Sciatic nerve (tissue), 2 donors: ENCODE measurements around the gene CALD1. TPM values are rescaled to one million over a fixed set of nuclear protein-coding genes. Genes with fewer than 3 reads are reported as not detected.

Experiments
- ATAC-seq: fragments of 200-7000 bp; cut with Tn5 transposase; one replicate; pipeline ENCODE4 v1.9.1; 2020; ENCODE audit warnings: mild to moderate bottlenecking, moderate library complexity
- DNase-seq: peaks from one replicate; pipeline ENCODE4 v3.0.0-alpha.2; 2020; ENCODE audit warnings: low spot score
- intact Hi-C: fragments of 100-400 bp; cut with DNase I; formaldehyde crosslinking; loops from one replicate; pipeline ENCODE4 v1.14.2; 2022
- total RNA-seq: library from RNA; stranded (reverse); fragmentation: NEBNext Ultra II Directional; extraction: Animal tissue kit (Norgen Biotek cat#: 25700); gene quantifications from one replicate; pipeline ENCODE4 v1.2.1, GENCODE V29; 2021
- donor health status: DM: no; HTN: no; CAD: no.
- donor health status: DM: no; HTN: no; CAD: no.

CALD1 gene
- total RNA-seq, 1 donor from 2014 or later: 534 TPM

GRCh38 chr7:134842062-134842461 lies 62.6 kb downstream of the CALD1 start:
- ATAC-seq (no peak), DNase-seq (no peak)
- intact Hi-C loops: no loop called here

DNA sequence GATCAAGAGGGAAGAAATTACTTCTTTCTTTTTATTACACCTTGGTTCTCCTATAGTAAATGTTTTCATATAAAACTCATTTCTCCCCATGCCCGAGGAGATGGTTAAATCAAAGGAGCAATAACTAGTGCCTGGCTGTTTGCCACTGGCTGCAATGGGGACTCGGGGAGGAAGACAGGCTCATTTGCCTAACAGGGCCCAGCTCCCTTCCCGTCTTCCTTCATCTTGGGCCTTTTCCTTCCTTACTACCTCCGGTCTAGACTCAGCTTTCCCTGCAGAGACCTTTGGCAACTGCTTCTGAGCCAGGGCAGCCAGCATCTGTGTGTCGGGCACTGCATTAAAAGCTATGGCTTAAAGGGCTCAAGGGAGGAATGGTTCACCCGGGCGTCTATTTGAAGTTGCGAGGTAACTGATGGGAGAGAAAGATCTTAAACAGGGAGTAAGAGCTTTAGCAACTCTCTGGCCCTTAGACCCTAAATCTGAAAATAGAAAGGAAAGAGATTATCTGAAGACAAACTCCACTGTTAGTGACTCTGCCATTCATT lies 63.5 kb downstream of the CALD1 start:
- intact Hi-C loops: no loop called here
- no peak for DNase-seq
- ATAC-seq: peak; percentile 26

DNA sequence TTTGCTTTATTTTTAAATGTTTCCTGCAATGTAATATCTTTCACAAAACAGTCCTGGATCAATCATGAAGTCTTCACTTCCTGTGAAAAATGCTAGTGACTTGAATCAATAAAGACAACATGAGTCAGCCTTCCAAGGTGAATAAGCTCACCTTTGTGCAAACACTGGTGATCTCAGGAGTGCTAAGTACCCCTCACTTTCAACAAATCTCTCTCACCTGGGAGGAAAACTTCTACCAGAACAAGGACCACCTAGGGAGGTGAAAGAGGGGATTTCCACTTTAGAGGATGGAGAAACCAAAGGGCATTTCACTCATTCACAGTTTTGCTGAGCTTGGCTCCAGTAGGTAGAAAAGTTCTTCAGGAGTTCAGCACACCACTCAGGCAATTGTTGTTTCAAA lies 64.8 kb downstream of the CALD1 start:
- no peak for DNase-seq
- ATAC-seq: no peak
- intact Hi-C loops: no loop called here

- DNase-seq (no peak), ATAC-seq (no peak)
- intact Hi-C loops: no loop called here
These were observed 66.0 kb downstream of the CALD1 start for GRCh38 chr7:134845461-134845860.

DNA sequence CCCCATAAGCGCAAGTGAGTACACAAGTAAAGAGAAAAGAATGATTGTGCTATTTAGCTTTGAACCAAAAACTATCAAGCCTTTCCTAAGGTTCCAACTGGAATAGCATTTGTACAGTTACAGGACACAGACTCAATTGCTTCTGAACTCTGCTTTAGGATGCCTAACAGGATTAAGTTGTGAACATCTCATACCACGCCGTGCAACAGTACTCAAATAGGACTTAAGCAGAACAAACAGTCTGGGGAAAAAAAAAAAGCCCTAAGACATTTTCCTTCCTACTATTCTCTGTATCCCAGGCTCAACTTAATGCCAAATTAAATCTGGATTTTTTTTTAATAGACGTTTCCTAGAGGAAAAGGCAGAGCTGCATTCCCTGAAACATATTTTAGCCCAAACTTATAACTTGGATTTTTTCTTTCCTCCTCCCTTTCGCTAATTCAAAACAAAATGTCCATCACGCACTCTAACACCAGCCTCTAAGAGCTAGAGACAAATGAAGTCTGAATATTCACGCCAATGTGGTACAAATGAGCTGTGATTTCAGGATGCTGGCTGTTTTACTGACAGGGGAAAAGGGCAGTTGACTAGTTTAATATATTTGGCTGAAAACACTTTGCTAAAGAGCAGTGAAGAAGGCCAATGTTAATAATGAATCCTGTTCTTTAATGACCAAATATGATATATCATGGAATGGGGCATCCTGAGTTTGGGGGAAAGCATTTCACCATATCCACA lies 68.6 kb downstream of the CALD1 start:
- DNase-seq (no peak), ATAC-seq (no peak)
- intact Hi-C loops: no loop called here

DNA sequence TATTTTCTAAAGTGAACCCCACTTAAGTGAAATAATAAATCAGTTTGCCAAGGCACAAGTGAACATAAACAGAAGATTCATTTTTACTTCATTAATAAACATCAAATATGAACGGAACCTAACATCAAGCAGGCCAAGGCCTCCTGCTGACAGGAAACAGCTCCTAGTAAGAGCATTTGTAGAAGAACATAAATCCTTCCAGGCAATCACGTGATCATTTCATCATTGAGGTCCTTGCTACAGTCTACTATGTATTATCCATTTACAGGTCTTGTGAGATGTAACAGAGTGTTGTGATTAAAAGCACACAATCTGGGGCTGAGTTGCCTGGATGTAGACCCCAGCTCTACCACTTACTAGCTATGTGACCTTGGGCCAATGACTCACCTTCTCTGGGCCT lies 70.6 kb downstream of the CALD1 start:
- ATAC-seq: no peak
- DNase-seq: no peak
- intact Hi-C loops: no loop called here

DNA sequence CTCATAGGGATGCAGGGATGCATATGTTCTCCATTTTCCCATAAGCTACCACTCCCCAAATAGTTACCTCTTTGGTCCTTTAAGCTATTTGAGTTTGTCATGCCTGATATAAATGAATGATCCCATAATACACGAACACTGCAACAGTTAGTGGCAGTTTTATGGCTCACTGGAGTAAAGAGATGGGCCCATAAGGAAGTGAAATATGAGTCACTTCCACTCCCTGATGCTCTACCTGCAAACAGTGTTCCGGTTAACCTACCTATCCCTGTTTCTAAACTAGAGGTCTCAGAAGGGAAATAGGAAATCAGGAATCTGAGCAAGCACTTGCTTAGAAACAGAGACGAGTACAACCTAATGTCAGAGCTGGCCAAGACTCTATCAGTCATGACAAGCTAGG lies 71.7 kb downstream of the CALD1 start:
- ATAC-seq: no peak
- intact Hi-C loops: no loop called here
- no peak for DNase-seq

DNA sequence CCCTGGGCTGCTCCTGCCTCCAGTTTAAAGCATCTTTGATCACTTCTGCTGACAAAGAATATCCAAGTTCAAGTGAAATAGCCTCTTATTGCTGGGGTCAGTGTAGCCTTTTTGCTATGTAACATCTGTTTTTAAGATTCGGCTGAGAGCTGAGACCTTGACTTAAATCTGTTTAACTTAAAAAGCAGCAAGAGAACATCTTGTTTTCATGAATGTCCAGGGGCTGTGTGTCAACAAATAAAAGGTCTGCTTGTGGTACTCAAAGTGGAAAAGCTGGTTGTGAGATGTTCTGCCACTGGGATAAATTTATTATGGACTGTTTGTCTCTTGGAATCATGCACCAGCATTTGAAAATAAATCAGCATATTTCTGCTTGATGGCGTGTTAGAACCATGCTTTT lies 73.2 kb downstream of the CALD1 start:
- ATAC-seq: no peak
- intact Hi-C loops: no loop called here
- no peak for DNase-seq

GRCh38 chr7:134854816-134855215 lies 75.4 kb downstream of the CALD1 start:
- DNase-seq (no peak), ATAC-seq (peak; percentile 27)
- intact Hi-C loops: no loop called here

DNA sequence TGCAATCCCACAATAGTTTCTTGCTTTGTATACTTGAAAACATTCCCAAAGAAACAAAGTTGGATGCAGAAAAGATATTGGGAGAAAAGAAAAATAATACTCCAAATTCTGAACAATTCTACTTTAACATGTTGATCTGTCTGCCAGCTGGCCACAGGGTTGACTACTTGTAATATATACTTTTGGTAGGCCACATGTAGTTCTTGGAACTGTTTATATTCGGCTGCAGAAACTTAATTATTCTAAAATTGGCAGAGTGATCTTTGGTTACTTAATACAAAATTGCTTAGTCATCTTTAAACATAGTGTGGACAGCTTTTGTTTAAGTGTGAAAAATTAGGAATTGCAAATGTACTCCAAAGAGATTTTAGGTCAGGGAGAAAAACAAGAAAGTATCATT lies 76.0 kb downstream of the CALD1 start:
- DNase-seq: no peak
- intact Hi-C loops: no loop called here
- peak; percentile 40 for ATAC-seq

GRCh38 chr7:134856091-134856490 lies 76.7 kb downstream of the CALD1 start:
- ATAC-seq (peak; percentile 52), DNase-seq (no peak)
- intact Hi-C loops: no loop called here

DNA sequence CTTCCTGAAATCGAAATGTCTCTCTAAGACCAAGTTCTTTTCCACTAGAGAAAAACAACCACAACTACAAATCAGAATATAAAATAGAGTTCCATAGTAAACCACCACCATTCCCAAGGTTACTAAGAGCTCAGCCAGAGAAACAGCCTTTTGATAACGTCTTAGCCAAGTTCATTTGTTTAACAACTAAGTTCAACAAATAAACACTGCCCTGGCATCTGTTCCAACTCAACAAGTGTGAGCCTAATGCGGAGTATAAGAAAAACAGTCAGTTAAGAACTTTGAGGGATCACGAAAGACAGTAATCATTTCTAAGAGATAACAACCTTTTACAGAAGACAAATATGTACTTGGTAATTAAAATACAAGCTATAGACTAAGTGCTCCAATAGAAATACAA lies 77.3 kb downstream of the CALD1 start:
- peak; percentile 27 for ATAC-seq
- intact Hi-C loops: no loop called here

DNA sequence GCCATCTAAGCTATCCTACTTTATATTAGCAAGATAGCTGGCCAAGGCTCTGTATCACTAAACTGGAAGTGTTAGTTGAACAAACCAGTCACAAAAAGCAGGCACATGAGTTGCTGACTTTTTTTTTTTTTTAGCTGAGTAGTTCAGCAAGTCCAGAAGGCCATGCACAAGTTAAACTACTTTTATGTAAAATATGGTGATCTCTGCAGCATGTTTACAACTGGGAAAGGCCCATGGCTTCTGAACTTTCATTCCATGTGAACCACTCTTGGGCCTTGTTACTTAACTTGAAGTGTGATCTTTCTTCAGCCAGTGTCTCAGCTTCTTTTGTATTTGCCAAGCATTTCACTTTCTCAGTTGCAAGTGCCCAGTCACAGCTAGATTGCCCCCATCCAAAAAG lies 78.5 kb downstream of the CALD1 start:
- intact Hi-C loops: no loop called here
- ATAC-seq (no peak), DNase-seq (no peak)

More for the DNA sequence above, 77.3 kb downstream of the CALD1 start:
- no peak for DNase-seq

GRCh38 chr7:134859783-134860182 lies 80.3 kb downstream of the CALD1 start:
- intact Hi-C loops: no loop called here
- ATAC-seq (no peak), DNase-seq (no peak)

DNA sequence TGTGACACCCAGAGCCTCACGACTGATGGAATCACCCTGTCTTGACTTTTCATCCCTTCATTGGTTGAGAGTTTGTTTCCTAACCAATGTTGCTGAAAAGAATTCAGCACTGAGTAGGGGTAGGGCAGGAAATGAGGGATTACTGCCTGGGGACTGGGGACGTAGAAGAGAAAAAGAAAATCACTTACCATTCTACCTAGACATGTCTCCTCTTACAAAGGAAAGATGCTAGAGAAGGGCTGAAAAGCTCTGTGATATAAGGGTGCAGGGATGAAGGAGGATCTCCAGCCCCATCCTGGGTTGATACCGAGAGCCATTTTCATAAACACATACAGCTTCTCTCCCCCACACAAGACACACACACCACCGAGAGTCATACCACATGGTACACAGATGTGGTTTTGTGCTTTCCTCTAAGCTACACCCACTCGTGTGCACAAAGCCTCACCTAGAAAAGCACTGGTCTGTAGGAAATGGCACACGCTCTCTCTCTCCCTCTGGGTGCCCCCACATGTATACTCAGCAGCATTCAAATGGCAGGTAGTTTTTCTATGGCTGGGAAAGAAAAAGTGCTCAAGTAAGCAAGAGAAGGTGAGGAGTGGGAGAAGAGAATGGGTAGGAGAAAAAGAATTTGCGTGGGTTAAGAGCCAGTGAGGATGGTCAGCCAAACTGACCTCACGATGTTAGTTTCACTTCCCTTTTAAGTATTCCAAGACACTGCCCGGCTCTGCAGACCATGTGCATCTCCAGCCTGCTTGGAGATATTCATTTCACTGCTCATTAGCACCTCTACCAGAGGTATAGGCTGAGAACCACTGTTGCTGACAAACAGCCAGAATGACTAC lies 85.8 kb downstream of the CALD1 start:
- ATAC-seq: peak; percentile 84
- DNase-seq: no peak
- intact Hi-C loops: no loop called here

DNA sequence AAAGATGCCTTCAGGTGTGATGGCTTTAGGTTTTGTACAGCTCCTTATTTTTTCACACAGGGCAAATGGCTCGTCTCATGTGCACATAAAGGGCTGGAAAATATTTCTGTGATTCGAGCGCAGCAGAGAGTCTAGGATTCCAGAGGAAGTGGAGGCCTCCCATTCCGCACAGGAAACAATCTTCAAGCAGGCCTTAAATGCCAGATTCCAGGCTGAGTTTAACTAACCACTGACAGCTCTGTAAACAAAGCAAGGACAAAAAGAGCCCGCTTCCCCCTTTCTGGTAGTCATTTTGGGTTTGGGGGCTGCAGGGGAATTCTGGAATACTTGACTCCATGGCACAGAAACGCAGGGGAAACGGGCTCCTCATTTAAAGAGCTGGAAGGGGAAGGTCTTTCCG lies 87.2 kb downstream of the CALD1 start:
- DNase-seq (no peak), ATAC-seq (peak; percentile 60)
- intact Hi-C loops: no loop called here

- DNase-seq: no peak
- intact Hi-C loops: no loop called here
- no peak for ATAC-seq
These were observed 90.7 kb downstream of the CALD1 start for GRCh38 chr7:134870156-134870555.

- intact Hi-C loops: no loop called here
- DNase-seq (no peak), ATAC-seq (no peak)
These were observed 91.3 kb downstream of the CALD1 start for GRCh38 chr7:134870781-134871180.

DNA sequence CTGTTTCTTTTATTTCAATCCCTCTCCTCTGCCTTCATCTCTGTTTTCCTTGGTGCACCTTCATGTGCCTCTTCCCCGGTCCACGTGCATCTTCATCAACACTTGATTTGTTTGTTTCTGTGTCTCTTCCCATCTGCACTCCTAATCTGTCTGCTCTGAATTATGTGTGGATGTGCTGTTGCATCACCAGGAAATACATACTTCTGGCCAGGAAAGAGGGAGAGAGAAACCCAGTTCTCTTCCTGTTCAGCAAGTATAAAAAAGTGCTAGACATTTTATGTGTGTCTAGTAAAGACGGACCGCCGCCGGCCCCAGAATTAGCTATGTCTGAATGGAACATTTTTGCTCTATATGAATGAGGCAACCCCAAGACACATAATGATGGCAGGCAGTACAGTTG lies 93.8 kb downstream of the CALD1 start:
- intact Hi-C loops: no loop called here
- no peak for DNase-seq
- ATAC-seq: peak; percentile 57

DNA sequence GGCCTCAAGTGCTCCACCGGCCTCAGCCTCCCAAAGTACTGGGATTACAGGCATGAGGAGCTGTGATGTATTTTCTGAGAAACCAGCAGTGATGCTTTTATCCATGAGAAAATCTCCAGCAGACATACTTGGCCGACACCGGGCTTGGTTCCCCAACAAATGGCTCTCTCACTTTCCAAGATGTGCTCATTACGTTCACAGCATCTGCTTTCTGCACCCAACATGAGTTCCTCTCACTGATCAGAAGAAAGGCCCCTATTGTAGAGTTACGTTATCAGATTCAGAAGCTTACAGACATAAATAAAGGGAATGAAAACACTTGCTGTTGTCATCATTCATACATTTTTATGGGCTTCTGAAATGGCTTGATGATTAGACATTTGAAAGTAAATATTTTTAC lies 95.0 kb downstream of the CALD1 start:
- ATAC-seq: no peak
- no peak for DNase-seq
- intact Hi-C loops: no loop called here
